NT2/D1 (cell line): ENCODE measurements around the gene DOCK1.

ENCODE experiments used
- SUZ12 ChIP-seq: IDR thresholded peaks from 2 replicates; pipeline ENCODE4 v1.6.1; 2011; ENCODE audit not compliant: insufficient read length, insufficient read depth; ENCODE audit errors: extremely low read depth
- ZNF274 ChIP-seq: IDR thresholded peaks from 2 replicates; pipeline ENCODE4 v1.6.1; 2011; ENCODE audit warnings: mild to moderate bottlenecking, low read depth, low read length

DNA sequence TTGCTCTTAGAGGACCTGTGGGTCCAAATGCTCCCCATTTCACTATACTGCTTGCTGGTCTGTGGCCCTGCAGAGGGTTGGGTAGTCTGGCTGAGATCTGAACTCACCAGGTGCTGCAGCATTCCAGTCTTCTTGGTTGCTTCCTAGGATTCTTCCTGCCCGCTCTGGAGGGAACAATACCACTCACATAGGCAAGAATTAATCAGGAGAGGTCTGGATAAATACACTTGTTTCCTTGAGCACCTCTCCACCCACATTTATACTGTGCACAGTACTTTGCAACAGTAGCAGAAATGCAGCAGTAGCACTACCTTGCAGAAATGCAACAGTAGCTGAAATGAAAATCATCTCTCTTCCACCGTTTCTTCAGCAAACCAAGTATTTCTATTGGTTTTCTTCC lies 165.9 kb downstream of the DOCK1 start:
- no peak for TF ChIP-seq ZNF274
- no peak for TF ChIP-seq SUZ12
